ENCODE results near the gene PPP2R5E.

Gene PPP2R5E

DNA sequence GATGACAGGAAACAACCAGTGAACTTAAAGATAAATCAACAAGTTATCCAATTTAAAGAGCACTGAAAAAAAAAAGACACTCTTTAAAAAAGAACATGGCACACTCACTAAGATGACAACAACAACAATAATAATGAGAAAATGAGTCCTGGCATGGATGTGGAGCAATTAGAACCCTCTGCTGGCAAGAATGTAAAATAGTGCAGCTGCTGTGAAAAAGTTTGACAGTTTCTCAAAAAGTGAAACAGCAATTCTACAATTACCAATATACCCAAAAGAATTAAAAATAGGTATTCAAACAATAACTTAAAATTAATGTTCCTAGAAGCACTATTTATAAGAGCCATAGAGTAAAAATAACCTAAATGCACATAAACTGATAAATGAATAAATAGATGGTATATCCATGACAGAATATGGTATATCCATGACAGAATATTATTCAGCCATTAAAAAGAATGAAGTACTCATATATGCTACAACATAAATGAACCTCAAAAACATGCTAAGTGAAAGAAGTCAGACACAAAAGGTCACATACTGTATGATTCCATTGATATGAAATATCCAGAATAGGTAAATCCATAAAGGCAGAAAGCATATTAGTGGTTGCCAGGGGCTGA lies 175.3 kb downstream of the PPP2R5E start:
- DNase-seq, result no peak

- DNase-seq, result no peak
Measured at GRCh38 chr14:63362389-63362819, 180.8 kb downstream of the PPP2R5E start.

DNA sequence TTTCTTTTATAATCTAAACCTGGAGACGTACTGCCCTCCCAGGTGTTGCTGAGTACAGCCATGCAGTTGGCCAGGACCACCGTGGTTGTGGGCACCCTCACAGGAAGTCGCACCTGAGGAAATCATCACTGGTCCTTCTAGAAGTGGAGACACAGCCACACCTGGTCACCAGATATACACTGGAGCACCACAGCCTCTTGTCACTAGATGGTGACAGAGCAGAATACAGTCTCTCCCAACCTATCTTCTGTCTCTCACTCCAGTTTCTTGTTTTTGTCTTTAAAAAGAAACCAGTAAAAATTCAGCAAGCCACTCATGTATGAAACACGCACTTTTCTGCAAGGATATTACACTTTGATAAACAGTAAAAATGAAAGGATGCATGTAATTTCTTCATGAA lies 181.4 kb downstream of the PPP2R5E start:
- DNase-seq, result no peak

- DNase-seq, result no peak
Measured at GRCh38 chr14:63357841-63358240, 185.3 kb downstream of the PPP2R5E start.

DNA sequence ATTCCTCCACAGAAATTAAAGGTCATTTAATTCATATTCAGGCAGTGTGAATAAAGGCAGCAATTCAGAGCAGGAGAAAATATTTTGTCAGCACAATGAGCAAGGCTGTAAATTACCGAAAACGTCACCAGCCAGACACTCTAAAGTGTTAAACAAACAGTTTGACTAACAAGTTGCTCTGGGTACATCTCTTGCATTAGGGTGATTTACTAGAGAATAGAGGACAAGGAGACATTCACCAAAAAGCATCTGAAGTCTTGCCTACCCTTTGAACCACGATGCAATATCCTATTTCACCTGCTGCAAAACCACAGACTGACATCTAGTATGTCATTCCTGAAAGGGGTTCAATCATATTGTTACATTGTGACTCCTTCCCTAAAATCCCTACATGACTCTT lies 197.4 kb downstream of the PPP2R5E start:
- DNase-seq, result no peak

DNA sequence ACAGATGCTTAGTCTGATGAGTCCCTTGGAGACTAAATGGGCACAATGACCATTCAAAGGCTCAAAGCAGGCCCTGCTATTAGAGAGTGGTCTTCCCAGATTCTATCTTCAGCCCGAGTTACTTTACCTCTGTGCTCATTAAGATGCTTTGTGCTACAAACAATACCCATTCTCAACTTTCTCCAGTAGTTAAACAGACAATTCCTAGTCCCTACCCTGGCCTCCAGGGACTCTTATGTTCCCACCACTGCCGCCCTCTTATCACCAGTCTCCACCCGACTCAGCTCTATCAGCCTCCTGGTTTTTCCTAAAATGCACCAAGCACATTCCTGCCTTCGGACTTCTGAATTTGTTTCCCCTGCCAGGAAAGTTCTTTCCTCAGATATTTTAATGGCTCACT lies 198.8 kb downstream of the PPP2R5E start:
- no peak for DNase-seq

- DNase-seq, result no peak
Measured at GRCh38 chr14:63343878-63344277, 199.3 kb downstream of the PPP2R5E start.

- DNase-seq, result no peak
Measured at GRCh38 chr14:63342371-63342770, 200.8 kb downstream of the PPP2R5E start.

GRCh38 chr14:63328787-63329737 lies 214.1 kb downstream of the PPP2R5E start:
- no peak for DNase-seq

GRCh38 chr14:63326840-63327239 lies 216.3 kb downstream of the PPP2R5E start:
- no peak for DNase-seq

DNA sequence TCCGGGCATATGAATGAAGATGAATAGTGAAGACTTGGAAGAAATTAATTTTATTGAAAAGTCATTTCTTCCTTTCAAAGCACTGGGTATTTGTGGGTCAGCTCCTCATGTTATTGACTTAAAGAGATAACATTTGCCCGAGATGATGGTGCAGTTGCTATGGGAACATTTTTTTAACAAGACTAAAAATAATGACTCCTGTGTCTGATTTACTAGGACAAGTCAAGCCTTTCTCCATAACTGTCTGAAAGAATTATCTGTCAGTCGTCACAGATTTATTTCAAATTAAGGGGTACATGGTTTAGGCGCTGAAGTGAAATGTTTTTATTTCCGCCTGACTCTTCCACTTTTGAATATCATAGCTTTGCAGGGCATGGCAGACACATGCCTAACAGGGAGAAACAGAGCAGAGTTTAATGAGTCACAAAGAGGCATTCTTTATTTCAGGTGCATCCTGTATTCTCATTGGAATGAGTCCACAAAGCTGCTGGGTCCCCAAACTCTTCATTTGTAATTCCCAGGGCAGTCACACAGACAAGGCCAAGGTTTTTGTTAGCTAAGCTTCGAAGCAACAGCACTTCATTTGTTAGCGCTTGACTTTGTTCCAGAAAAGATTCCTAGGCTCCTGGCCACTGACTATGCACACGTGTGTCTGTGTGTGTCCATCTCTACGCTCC lies 220.1 kb downstream of the PPP2R5E start:
- no peak for DNase-seq

DNA sequence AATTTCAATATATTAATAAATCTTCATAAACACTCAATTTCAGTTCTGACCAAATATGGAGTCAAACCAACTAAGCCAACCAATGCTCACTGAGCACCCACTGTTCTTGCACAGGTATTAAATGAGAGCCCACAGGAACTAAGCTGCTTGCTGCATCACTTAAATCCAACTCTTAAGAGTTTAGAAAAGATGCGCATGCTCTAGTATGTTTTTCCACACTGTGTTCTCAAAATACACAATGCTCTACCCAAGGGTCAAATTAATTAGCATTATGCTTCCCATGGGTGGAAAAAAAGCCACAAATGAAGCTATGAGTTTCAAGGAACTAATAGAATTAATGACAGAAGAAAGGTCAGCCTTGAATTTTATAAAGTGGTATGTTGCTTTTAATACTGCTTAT lies 220.7 kb downstream of the PPP2R5E start:
- DNase-seq, result no peak
